Glomerular endothelial cell (primary cell): Measurements from ENCODE around the gene DNAJC28. TPM values are rescaled to one million over a fixed set of nuclear protein-coding genes. Genes with fewer than 3 reads are reported as not detected.

Source experiments
- DNase-seq: peaks from one replicate; pipeline ENCODE4 v3.0.0-alpha.2; 2011; ENCODE audit warnings: low read depth, low spot score; ENCODE audit errors: extremely low read depth
- total RNA-seq: library from RNA; depleted of rRNA; stranded (reverse); fragments of >200 nt; gene quantifications from 2 replicates; pipeline ENCODE4 v1.2.3, GENCODE V29; 2015

DNAJC28 gene
- total RNA-seq, 1 donor from 2014 or later, result 1.8 TPM

DNA sequence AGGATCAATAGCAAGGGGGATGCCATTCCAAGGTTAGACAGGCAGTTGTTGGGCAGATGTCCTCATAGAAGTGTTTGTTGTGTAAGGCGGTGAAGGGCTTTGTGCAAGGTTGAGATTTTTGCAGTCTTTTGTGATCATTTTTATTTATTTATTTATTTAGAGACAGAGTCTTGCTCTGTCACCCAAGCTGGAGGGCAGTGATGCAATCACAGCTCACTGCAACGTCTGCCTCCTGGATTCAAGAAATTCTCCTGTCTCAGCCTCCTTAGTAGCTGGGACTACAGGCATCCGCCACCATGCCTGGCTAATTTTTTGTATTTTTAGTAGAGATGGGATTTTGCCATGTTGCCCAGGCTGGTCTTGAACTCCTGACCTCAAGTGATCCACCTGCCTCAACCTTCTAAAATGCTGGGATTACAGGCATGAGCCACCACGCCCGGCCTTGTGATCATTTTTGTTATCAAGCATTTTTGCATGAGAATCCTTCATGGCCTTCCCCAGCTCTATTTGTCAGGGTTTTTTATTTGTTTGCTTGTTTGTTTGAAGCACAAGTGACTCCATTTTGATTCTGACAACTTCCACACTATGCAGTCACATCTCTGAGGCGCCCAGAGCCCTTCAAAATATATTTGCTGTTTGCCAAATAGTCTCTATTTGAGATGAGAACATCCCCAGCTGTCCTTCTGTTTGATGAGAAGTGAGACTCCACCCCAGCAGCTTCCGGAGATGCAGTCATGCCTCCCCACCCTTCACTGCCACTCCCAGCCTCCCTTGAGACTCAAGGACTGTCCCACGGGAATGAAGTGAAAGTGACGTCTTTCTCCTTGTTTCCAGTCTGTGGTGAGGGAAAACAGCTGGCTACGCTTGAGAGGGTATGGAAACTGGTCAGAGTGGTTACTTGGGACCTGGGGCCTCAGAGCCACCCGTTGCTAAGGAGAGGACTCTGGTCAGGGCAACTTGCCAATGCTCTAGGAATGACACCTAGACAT lies 49.7 kb downstream of the DNAJC28 start:
- DNase-seq, result no peak

Other genes starting within 250 kb of the DNAJC28 start
- gene IL10RB, start 225.3 kb downstream of the DNAJC28 start, total RNA-seq, result 48.8 and 49.8 TPM in 2 replicates
- gene IFNAR1, start 166.7 kb downstream of the DNAJC28 start, total RNA-seq, result 39.6 and 47.9 TPM in 2 replicates
- gene IFNGR2, start 88.3 kb downstream of the DNAJC28 start, total RNA-seq, result 85.6 and 91.9 TPM in 2 replicates
- 26.7 and 43.2 TPM in 2 replicates for gene TMEM50B, start 11.7 kb downstream of the DNAJC28 start, total RNA-seq
- 52.3 and 89.7 TPM in 2 replicates for gene GART, start 50.4 kb upstream of the DNAJC28 start, total RNA-seq
- 162 and 208 TPM in 2 replicates for gene SON, start 51.3 kb upstream of the DNAJC28 start, total RNA-seq
- gene DONSON, start 97.0 kb upstream of the DNAJC28 start, total RNA-seq, result 13.0 and 17.7 TPM in 2 replicates
- gene CRYZL1, start 150.0 kb upstream of the DNAJC28 start, total RNA-seq, result 22.3 and 27.8 TPM in 2 replicates
- gene ITSN1, start 150.8 kb upstream of the DNAJC28 start, total RNA-seq, result 44.3 and 47.9 TPM in 2 replicates